HepG2 (cell line): ENCODE data around the gene HEATR5B. TPM values are rescaled to one million over a fixed set of nuclear protein-coding genes. Genes with fewer than 3 reads are reported as not detected.
A peak's percentile ranks its signal among the peaks of the same experiment; 100 is the strongest.

Experiments
- AKNA ChIP-seq: sonication (generic); formaldehyde crosslinking; IDR thresholded peaks from 2 replicates; pipeline ENCODE4 v1.4.0; 2020; ENCODE audit warnings: missing genetic modification reagents, borderline replicate concordance
- ATAD3A ChIP-seq: sonication (generic); formaldehyde crosslinking; IDR thresholded peaks from 2 replicates; pipeline ENCODE4 v1.4.0; 2020; ENCODE audit warnings: missing genetic modification reagents
- CENPX ChIP-seq: sonication (generic); formaldehyde crosslinking; IDR thresholded peaks from 2 replicates; pipeline ENCODE4 v1.9.0; 2021; ENCODE audit warnings: mild to moderate bottlenecking, missing genetic modification reagents, moderate library complexity
- FOXP1 ChIP-seq, 2 experiments: fragments of 450-650 bp in 1 of 2; IDR thresholded peaks; 2 replicates each; pipeline ENCODE4 v1.6.1; 2017 to 2018; ENCODE audit warnings: antibody characterized with exemption in 1 of 2
- PAF1 ChIP-seq: IDR thresholded peaks from 2 replicates; pipeline ENCODE4 v1.6.1; 2016; ENCODE audit warnings: missing genetic modification reagents, missing compliant biosample characterization
- THRA ChIP-seq: sonication (generic); formaldehyde crosslinking; IDR thresholded peaks from 2 replicates; pipeline ENCODE4 v1.4.0; 2020; ENCODE audit warnings: missing genetic modification reagents, borderline replicate concordance
- polyA plus RNA-seq, 8 experiments: library from polyadenylated mRNA; depleted of rRNA in 3 of 8; stranded (reverse) in 7 of 8; unstranded in 1 of 8; fragments of >200 nt; fragmentation: Illumina TruSeq in 4 of 8; extraction: Trizol in 4 of 8; gene quantifications; 2 replicates each; pipeline versions ENCODE4 v1.2.1 to v1.2.3, GENCODE V29; 2011 to 2016; ENCODE audit warnings: low read depth in 4 of 8, missing spikeins in 1 of 8, mixed read lengths in 1 of 8; ENCODE audit not compliant: insufficient read depth in 1 of 8
- total RNA-seq, 5 experiments: library from RNA; depleted of rRNA; stranded (reverse); fragments of >200 nt; fragmentation: Illumina TruSeq; extraction: Trizol; gene quantifications; 2 replicates each; pipeline ENCODE4 v1.2.3, GENCODE V29; 2016; ENCODE audit warnings: low read depth in 1 of 5
- TF ChIP-seq, protein P1 (sequence below), 2 experiments: fragments of 450-650 bp in 1 of 2; sonication (generic) in 1 of 2; formaldehyde crosslinking in 1 of 2; IDR thresholded peaks; 2 replicates each; pipeline versions ENCODE4 v1.6.1 to v1.8.0; 2016 to 2022; ENCODE audit warnings: antibody characterized with exemption in 1 of 2, mild to moderate bottlenecking in 1 of 2, missing genetic modification reagents in 1 of 2
- TF ChIP-seq, protein P2 (sequence below): sonication (generic); formaldehyde crosslinking; IDR thresholded peaks from 2 replicates; pipeline ENCODE4 v1.8.0; 2022; ENCODE audit warnings: missing genetic modification reagents, mild to moderate bottlenecking, borderline replicate concordance

The HEATR5B gene
- total and polyA plus RNA-seq, 2 of the 13 experiments (the other 11 are each of a cell fraction or from before 2014, with no cell fraction given): 12.7 to 16.3 TPM

GRCh38 chr2:37083873-37084794, at the start of gene HEATR5B, which contains the start of gene GPATCH11 (continued):
- TF ChIP-seq, protein P1, sequence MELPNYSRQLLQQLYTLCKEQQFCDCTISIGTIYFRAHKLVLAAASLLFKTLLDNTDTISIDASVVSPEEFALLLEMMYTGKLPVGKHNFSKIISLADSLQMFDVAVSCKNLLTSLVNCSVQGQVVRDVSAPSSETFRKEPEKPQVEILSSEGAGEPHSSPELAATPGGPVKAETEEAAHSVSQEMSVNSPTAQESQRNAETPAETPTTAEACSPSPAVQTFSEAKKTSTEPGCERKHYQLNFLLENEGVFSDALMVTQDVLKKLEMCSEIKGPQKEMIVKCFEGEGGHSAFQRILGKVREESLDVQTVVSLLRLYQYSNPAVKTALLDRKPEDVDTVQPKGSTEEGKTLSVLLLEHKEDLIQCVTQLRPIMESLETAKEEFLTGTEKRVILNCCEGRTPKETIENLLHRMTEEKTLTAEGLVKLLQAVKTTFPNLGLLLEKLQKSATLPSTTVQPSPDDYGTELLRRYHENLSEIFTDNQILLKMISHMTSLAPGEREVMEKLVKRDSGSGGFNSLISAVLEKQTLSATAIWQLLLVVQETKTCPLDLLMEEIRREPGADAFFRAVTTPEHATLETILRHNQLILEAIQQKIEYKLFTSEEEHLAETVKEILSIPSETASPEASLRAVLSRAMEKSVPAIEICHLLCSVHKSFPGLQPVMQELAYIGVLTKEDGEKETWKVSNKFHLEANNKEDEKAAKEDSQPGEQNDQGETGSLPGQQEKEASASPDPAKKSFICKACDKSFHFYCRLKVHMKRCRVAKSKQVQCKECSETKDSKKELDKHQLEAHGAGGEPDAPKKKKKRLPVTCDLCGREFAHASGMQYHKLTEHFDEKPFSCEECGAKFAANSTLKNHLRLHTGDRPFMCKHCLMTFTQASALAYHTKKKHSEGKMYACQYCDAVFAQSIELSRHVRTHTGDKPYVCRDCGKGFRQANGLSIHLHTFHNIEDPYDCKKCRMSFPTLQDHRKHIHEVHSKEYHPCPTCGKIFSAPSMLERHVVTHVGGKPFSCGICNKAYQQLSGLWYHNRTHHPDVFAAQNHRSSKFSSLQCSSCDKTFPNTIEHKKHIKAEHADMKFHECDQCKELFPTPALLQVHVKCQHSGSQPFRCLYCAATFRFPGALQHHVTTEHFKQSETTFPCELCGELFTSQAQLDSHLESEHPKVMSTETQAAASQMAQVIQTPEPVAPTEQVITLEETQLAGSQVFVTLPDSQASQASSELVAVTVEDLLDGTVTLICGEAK (IDR thresholded peaks at IDR 0.05): no peak
- TF ChIP-seq, protein P1 (CRISPR knock-in tag; IDR thresholded peaks at IDR 0.05): 0 out of 2 replicates have a peak, but pooled peaks have one; percentile 45
- no peak for TF ChIP-seq AKNA
- no peak for TF ChIP-seq CENPX (CRISPR knock-in tag)
- no peak for TF ChIP-seq ATAD3A (CRISPR knock-in tag)
- TF ChIP-seq, protein P2, sequence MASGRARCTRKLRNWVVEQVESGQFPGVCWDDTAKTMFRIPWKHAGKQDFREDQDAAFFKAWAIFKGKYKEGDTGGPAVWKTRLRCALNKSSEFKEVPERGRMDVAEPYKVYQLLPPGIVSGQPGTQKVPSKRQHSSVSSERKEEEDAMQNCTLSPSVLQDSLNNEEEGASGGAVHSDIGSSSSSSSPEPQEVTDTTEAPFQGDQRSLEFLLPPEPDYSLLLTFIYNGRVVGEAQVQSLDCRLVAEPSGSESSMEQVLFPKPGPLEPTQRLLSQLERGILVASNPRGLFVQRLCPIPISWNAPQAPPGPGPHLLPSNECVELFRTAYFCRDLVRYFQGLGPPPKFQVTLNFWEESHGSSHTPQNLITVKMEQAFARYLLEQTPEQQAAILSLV (CRISPR knock-in tag): peak; percentile 86; the same call in 1 of the 2 replicates
- no peak for TF ChIP-seq PAF1 (CRISPR knock-in tag)
- TF ChIP-seq FOXP1 (IDR thresholded peaks at IDR 0.05): no peak
- no peak for TF ChIP-seq FOXP1 (CRISPR knock-in tag; IDR thresholded peaks at IDR 0.05)
- peak; percentile 14; the same call in 1 of the 2 replicates for TF ChIP-seq THRA (CRISPR knock-in tag)
